ENCODE measurements around the gene PERP.
A peak's percentile ranks its signal among the peaks of the same experiment; 100 is the strongest.

The PERP gene

DNA sequence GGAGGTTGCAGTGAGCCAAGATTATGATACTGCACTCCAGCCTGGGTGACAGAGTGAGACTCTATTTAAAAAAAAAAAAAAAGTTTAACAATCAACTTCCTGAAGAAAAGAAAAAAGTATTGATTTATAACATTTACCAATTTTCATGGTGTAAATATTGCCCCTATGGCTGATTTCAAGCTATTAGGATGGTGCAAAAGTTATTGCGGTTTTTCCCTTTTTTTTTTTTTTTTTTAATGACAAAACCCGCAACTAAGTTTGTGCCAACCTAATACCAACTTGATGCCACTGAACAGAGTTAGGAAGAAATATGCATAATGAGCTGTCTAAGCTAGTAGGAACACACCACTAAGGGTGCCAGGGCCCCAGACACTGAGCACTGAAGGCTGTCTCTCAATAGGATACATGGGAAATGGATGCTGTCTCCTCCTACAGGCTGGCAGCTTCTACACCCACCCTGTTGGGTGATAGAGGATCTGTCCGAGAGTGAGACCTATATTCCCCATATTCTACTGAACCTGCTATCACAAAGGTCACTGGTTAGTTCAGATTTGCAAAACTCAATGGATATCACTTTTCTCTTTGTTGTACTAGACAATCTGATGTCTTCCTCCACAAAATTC is 6.5 kb upstream of the PERP start:
- H3K4me2 ChIP-seq (ENCODE audit: low read depth, low read length) = no peak overlapping the region
- H3K79me2 ChIP-seq (ENCODE audit: low read length) = no peaks in the 10 kb centered on the region
- H3K4me3 ChIP-seq (ENCODE audit: low read length) = no peak overlapping the region
- H3K9ac ChIP-seq (ENCODE audit: low read length) = no peak overlapping the region
- H3K27me3 ChIP-seq (replicated peaks; ENCODE audit: insufficient read depth, low read length) = no peaks in the 10 kb centered on the region
- no peak overlapping the region for H2AFZ ChIP-seq (ENCODE audit: low read length)
- no peaks in the 10 kb centered on the region for H3K9me3 ChIP-seq (replicated peaks; ENCODE audit: insufficient read depth, low read length)
- no peak overlapping the region for H3K27ac ChIP-seq (ENCODE audit: low read length)
- no peak for DNase-seq
- H3K36me3 ChIP-seq (replicated peaks; ENCODE audit: insufficient read depth, low read length) = no peaks in the 10 kb centered on the region
- H4K20me1 ChIP-seq (ENCODE audit: insufficient read depth, low read length) = no peaks in the 10 kb centered on the region
- TF ChIP-seq, protein P1, sequence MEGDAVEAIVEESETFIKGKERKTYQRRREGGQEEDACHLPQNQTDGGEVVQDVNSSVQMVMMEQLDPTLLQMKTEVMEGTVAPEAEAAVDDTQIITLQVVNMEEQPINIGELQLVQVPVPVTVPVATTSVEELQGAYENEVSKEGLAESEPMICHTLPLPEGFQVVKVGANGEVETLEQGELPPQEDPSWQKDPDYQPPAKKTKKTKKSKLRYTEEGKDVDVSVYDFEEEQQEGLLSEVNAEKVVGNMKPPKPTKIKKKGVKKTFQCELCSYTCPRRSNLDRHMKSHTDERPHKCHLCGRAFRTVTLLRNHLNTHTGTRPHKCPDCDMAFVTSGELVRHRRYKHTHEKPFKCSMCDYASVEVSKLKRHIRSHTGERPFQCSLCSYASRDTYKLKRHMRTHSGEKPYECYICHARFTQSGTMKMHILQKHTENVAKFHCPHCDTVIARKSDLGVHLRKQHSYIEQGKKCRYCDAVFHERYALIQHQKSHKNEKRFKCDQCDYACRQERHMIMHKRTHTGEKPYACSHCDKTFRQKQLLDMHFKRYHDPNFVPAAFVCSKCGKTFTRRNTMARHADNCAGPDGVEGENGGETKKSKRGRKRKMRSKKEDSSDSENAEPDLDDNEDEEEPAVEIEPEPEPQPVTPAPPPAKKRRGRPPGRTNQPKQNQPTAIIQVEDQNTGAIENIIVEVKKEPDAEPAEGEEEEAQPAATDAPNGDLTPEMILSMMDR (IDR thresholded peaks at IDR 0.05; ENCODE audit: low read length) = no peak
- TF ChIP-seq EZH2 (optimal IDR thresholded peaks at IDR 0.05; ENCODE audit: low read depth, low read length) = no peak
- no peak for TF ChIP-seq EZH2phosphoT487 (IDR thresholded peaks at IDR 0.05; ENCODE audit: low read length)
- peaks cover 23% of the 10 kb centered on the region for H3K4me1 ChIP-seq (ENCODE audit: low read length)
- H3F3A ChIP-seq (ENCODE audit: insufficient read depth, low read length) = peaks cover 18% of the 10 kb centered on the region
- no peaks in the 10 kb centered on the region for H3K9me2 ChIP-seq (replicated peaks; ENCODE audit: insufficient read depth, low read length)

DNA sequence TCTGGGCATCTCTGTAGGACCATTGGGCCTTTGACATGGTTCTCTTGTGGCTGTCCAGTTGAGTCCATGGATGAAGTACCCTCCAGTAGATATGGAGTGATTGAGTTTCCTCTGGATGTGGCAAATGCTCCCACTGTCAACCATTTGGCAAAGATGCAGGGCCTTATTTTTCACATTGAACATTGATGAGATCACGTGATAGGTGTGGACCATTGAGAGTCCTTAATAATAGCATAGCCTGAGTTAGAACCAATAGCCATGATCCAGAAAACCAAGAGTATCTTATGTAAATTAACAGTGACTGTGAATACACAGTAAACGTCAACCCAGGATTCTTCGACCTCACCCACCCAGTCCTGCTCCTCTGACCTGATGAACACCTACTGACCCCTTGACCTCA is 3.0 kb upstream of the PERP start:
- Histone ChIP-seq H3K27ac (ENCODE audit: low read length) (no peak overlapping the region), H3K36me3 (replicated peaks; ENCODE audit: insufficient read depth, low read length) (no peaks in the 10 kb centered on the region), H3K79me2 (ENCODE audit: low read length) (peaks cover 19% of the 10 kb centered on the region), H3K4me3 (ENCODE audit: low read length) (no peak overlapping the region), H4K20me1 (ENCODE audit: insufficient read depth, low read length) (no peaks in the 10 kb centered on the region), H3K9me2 (replicated peaks; ENCODE audit: insufficient read depth, low read length) (no peaks in the 10 kb centered on the region), H3K4me2 (ENCODE audit: low read depth, low read length) (no peak overlapping the region), H3K9ac (ENCODE audit: low read length) (no peak overlapping the region), H3K27me3 (replicated peaks; ENCODE audit: insufficient read depth, low read length) (no peaks in the 10 kb centered on the region), H3F3A (ENCODE audit: insufficient read depth, low read length) (peaks cover 33% of the 10 kb centered on the region), H3K4me1 (ENCODE audit: low read length) (peaks cover 30% of the 10 kb centered on the region), H2AFZ (ENCODE audit: low read length) (no peak overlapping the region), H3K9me3 (replicated peaks; ENCODE audit: insufficient read depth, low read length) (no peaks in the 10 kb centered on the region)
- TF ChIP-seq EZH2 (optimal IDR thresholded peaks at IDR 0.05; ENCODE audit: low read depth, low read length) (no peak), EZH2phosphoT487 (IDR thresholded peaks at IDR 0.05; ENCODE audit: low read length) (no peak)
- TF ChIP-seq, protein P1 (IDR thresholded peaks at IDR 0.05; ENCODE audit: low read length) = no peak
- DNase-seq = no peak

- Histone ChIP-seq H3K27ac (ENCODE audit: low read length) (peak overlapping the region; percentile 25; the same call in 1 of the 2 replicates), H3K4me1 (ENCODE audit: low read length) (peaks cover 28% of the 10 kb centered on the region), H3K9ac (ENCODE audit: low read length) (no peak overlapping the region), H3K4me2 (ENCODE audit: low read depth, low read length) (peak overlapping the region; percentile 97; the same call in 1 of the 2 replicates), H3F3A (ENCODE audit: insufficient read depth, low read length) (peaks cover 26% of the 10 kb centered on the region), H3K36me3 (replicated peaks; ENCODE audit: insufficient read depth, low read length) (no peaks in the 10 kb centered on the region), H3K27me3 (replicated peaks; ENCODE audit: insufficient read depth, low read length) (no peaks in the 10 kb centered on the region), H3K9me3 (replicated peaks; ENCODE audit: insufficient read depth, low read length) (no peaks in the 10 kb centered on the region), H3K4me3 (ENCODE audit: low read length) (no peak overlapping the region), H2AFZ (ENCODE audit: low read length) (no peak overlapping the region), H3K79me2 (ENCODE audit: low read length) (peaks cover 28% of the 10 kb centered on the region), H4K20me1 (ENCODE audit: insufficient read depth, low read length) (no peaks in the 10 kb centered on the region), H3K9me2 (replicated peaks; ENCODE audit: insufficient read depth, low read length) (no peaks in the 10 kb centered on the region)
- TF ChIP-seq EZH2 (optimal IDR thresholded peaks at IDR 0.05; ENCODE audit: low read depth, low read length) = no peak
- TF ChIP-seq, protein P1 (IDR thresholded peaks at IDR 0.05; ENCODE audit: low read length) = peak; percentile 96
- no peak for TF ChIP-seq EZH2phosphoT487 (IDR thresholded peaks at IDR 0.05; ENCODE audit: low read length)
- peak; percentile 73 for DNase-seq
These were observed 2.1 kb upstream of the PERP start for GRCh38 chr6:138109042-138109997.
